ENCODE results near the gene OTUD7B. TPM values are rescaled to one million over a fixed set of nuclear protein-coding genes. Genes with fewer than 3 reads are reported as not detected.

OTUD7B gene
- total RNA-seq, 1 donor from 2014 or later: 28.3 TPM

- peaks cover 5% of the 10 kb centered on the region for H3K4me1 Mint-ChIP-seq
- H3K27me3 Mint-ChIP-seq (ENCODE audit: low read depth): no peaks in the 10 kb centered on the region
- H3K9me3 Mint-ChIP-seq: no peaks in the 10 kb centered on the region
- no peak overlapping the region for H3K27ac Mint-ChIP-seq (ENCODE audit: unreplicated experiment)
- no peak for DNase-seq (ENCODE audit: low read depth, low spot score)
- no peaks in the 10 kb centered on the region for H3K36me3 Mint-ChIP-seq (ENCODE audit: low read depth)
- no peak overlapping the region for H3K4me3 Mint-ChIP-seq
- TF ChIP-seq CTCF (conservative IDR thresholded peaks at IDR 0.05): no peak
Measured at GRCh38 chr1:149888999-149889289, 121.6 kb downstream of the OTUD7B start.

- H3K9me3 Mint-ChIP-seq: no peaks in the 10 kb centered on the region
- no peak overlapping the region for H3K4me3 Mint-ChIP-seq
- H3K4me1 Mint-ChIP-seq: peaks cover 5% of the 10 kb centered on the region
- no peaks in the 10 kb centered on the region for H3K27me3 Mint-ChIP-seq (ENCODE audit: low read depth)
- H3K36me3 Mint-ChIP-seq (ENCODE audit: low read depth): no peaks in the 10 kb centered on the region
- peak; percentile 67 for TF ChIP-seq CTCF (conservative IDR thresholded peaks at IDR 0.05)
- peak; percentile 69 for DNase-seq (ENCODE audit: low read depth, low spot score)
- H3K27ac Mint-ChIP-seq (ENCODE audit: unreplicated experiment): no peak overlapping the region
Measured at GRCh38 chr1:149888247-149888998, 122.1 kb downstream of the OTUD7B start.

Other genes with a start within 250 kb of the OTUD7B start
- not detected in 2 replicates for gene FCGR1A, start 228.0 kb downstream of the OTUD7B start, total RNA-seq
- 10.1 TPM in 2 replicates for gene BOLA1, start 111.2 kb downstream of the OTUD7B start, total RNA-seq
- 48.4 and 49.5 TPM in 2 replicates for gene SV2A, start 92.9 kb downstream of the OTUD7B start, total RNA-seq
- gene SF3B4, start 82.9 kb downstream of the OTUD7B start, total RNA-seq: 90.9 and 95.3 TPM in 2 replicates
- 4.5 and 6.3 TPM in 2 replicates for gene MTMR11, start 73.8 kb downstream of the OTUD7B start, total RNA-seq
- gene VPS45, start 57.0 kb upstream of the OTUD7B start, total RNA-seq: 48.8 and 53.1 TPM in 2 replicates
- gene PLEKHO1, start 139.2 kb upstream of the OTUD7B start, total RNA-seq: 106 and 113 TPM in 2 replicates
- 110 and 114 TPM in 2 replicates for gene ANP32E, start 225.4 kb upstream of the OTUD7B start, total RNA-seq
- 28.9 and 31.9 TPM in 2 replicates for gene CA14, start 247.0 kb upstream of the OTUD7B start, total RNA-seq